Neutrophil (primary cell): ENCODE data around the gene NEURL2.

ENCODE experiments used
- H3K27ac ChIP-seq: fragments of 200-600 bp; sonication (generic); 2 replicates; pipeline ENCODE4 v1.5.1; 2016; ENCODE audit warnings: mild to moderate bottlenecking, moderate library complexity
- H3K27me3 ChIP-seq: fragments of 200-600 bp; sonication (generic); 2 replicates; pipeline ENCODE4 v1.6.0; 2016; ENCODE audit warnings: mild to moderate bottlenecking
- H3K36me3 ChIP-seq: fragments of 200-600 bp; sonication (generic); 2 replicates; pipeline ENCODE4 v1.5.1; 2017
- H3K4me1 ChIP-seq, 2 experiments: fragments of 200-600 bp in 1 of 2; sonication (generic) in 1 of 2; 1 replicate in 1 of 2; 2 replicates in 1 of 2; pipeline versions ENCODE4 v1.5.1 to v1.6.1; 2013 to 2016; ENCODE audit warnings: low read depth in 1 of 2, low read length in 1 of 2, mild to moderate bottlenecking in 1 of 2, moderate library complexity in 1 of 2; ENCODE audit not compliant: control insufficient read depth in 1 of 2, insufficient read depth in 1 of 2
- H3K4me3 ChIP-seq, 2 experiments: fragments of 200-600 bp in 1 of 2; sonication (generic) in 1 of 2; 1 replicate in 1 of 2; 2 replicates in 1 of 2; pipeline ENCODE4 v1.5.1; 2013 to 2016; ENCODE audit warnings: low read depth in 1 of 2, low read length in 1 of 2, mild to moderate bottlenecking in 1 of 2, moderate library complexity in 1 of 2
- H3K9me3 ChIP-seq: fragments of 200-600 bp; sonication (generic); 2 replicates; pipeline ENCODE4 v1.5.1; 2016
- CTCF ChIP-seq: fragments of 200-600 bp; sonication (generic); IDR thresholded peaks from 2 replicates; pipeline ENCODE4 v1.5.1; 2016; ENCODE audit warnings: antibody characterized with exemption

The NEURL2 gene

GRCh38 chr20:45909336-45909808 is 18.4 kb upstream of the NEURL2 start:
- Histone ChIP-seq H3K4me3 (no peak overlapping the region), H3K9me3 (no peaks in the 10 kb centered on the region), H3K27me3 (peaks cover 21% of the 10 kb centered on the region), H3K4me1 (peaks cover 34 to 40% of the 10 kb centered on the region in 2 experiments), H3K36me3 (peaks cover 3% of the 10 kb centered on the region), H3K27ac (peak overlapping the region; percentile 57)
- TF ChIP-seq CTCF = no peak

- Histone ChIP-seq H3K9me3 (no peaks in the 10 kb centered on the region), H3K4me1 (peaks cover 28 to 35% of the 10 kb centered on the region in 2 experiments), H3K27me3 (peaks cover 20% of the 10 kb centered on the region), H3K27ac (no peak overlapping the region), H3K4me3 (no peak overlapping the region), H3K36me3 (peaks cover 3% of the 10 kb centered on the region)
- no peak for TF ChIP-seq CTCF
Measured at GRCh38 chr20:45908084-45908483, 17.1 kb upstream of the NEURL2 start.

GRCh38 chr20:45907219-45907948 is 16.4 kb upstream of the NEURL2 start:
- H3K36me3 ChIP-seq = peaks cover 3% of the 10 kb centered on the region
- no peak overlapping the region for H3K4me3 ChIP-seq
- H3K9me3 ChIP-seq = no peaks in the 10 kb centered on the region
- no peak overlapping the region for H3K27ac ChIP-seq
- H3K27me3 ChIP-seq = peaks cover 13% of the 10 kb centered on the region
- TF ChIP-seq CTCF = no peak
- H3K4me1 ChIP-seq = peaks cover 27 to 35% of the 10 kb centered on the region in 2 experiments

- Histone ChIP-seq H3K4me1 (peaks cover 9 to 17% of the 10 kb centered on the region in 2 experiments), H3K27me3 (no peaks in the 10 kb centered on the region), H3K4me3 (no peak overlapping the region), H3K36me3 (peaks cover 3% of the 10 kb centered on the region), H3K9me3 (no peaks in the 10 kb centered on the region), H3K27ac (no peak overlapping the region)
- TF ChIP-seq CTCF = no peak
Measured at GRCh38 chr20:45905505-45906079, 14.6 kb upstream of the NEURL2 start.

GRCh38 chr20:45904583-45905504 is 13.8 kb upstream of the NEURL2 start:
- H3K27ac ChIP-seq = no peak overlapping the region
- no peak for TF ChIP-seq CTCF

More at GRCh38 chr20:45904583-45905504, 13.8 kb upstream of the NEURL2 start:
- H3K4me1 ChIP-seq = peaks cover 2 to 11% of the 10 kb centered on the region in 2 experiments
- H3K36me3 ChIP-seq = peaks cover 3% of the 10 kb centered on the region
- no peak overlapping the region for H3K4me3 ChIP-seq
- H3K9me3 ChIP-seq = no peaks in the 10 kb centered on the region
- no peaks in the 10 kb centered on the region for H3K27me3 ChIP-seq
